Fibroblast of peridontal ligament (primary cell): ENCODE data around the gene DOK3.

Experiments
- DNase-seq: peaks from one replicate; pipeline ENCODE4 v3.0.0-alpha.2; 2010; ENCODE audit errors: extremely low read depth

The DOK3 gene

GRCh38 chr5:177483994-177484901 lies 25.4 kb downstream of the DOK3 start:
- no peak for DNase-seq

- DNase-seq: no peak
Observed at GRCh38 chr5:177483042-177483441, 26.6 kb downstream of the DOK3 start.

GRCh38 chr5:177482359-177482795 lies 27.2 kb downstream of the DOK3 start:
- no peak for DNase-seq

GRCh38 chr5:177479774-177480173 lies 29.9 kb downstream of the DOK3 start:
- DNase-seq: no peak

- DNase-seq: no peak
Observed at GRCh38 chr5:177478711-177479646, 30.6 kb downstream of the DOK3 start.

- DNase-seq: no peak
Observed at GRCh38 chr5:177477701-177478477, 31.7 kb downstream of the DOK3 start.

GRCh38 chr5:177476531-177477233 lies 32.9 kb downstream of the DOK3 start:
- peak; percentile 66 for DNase-seq

GRCh38 chr5:177475563-177476427 lies 33.8 kb downstream of the DOK3 start:
- no peak for DNase-seq

- no peak for DNase-seq
Observed at GRCh38 chr5:177474846-177475562, 34.6 kb downstream of the DOK3 start.

GRCh38 chr5:177474002-177474476 lies 35.6 kb downstream of the DOK3 start:
- no peak for DNase-seq

GRCh38 chr5:177473443-177474001 lies 36.1 kb downstream of the DOK3 start, which contains the start of gene DBN1:
DBN1 (minus strand) TSS chr5:177473634; CDS start chr5:177473521, 113 bp downstream.
- no peak for DNase-seq

GRCh38 chr5:177472460-177473442 lies 36.9 kb downstream of the DOK3 start:
- DNase-seq: no peak

GRCh38 chr5:177471610-177472356 lies 37.8 kb downstream of the DOK3 start:
- no peak for DNase-seq

- DNase-seq: no peak
Observed at GRCh38 chr5:177470759-177471536, 38.7 kb downstream of the DOK3 start.

- DNase-seq: no peak
Observed at GRCh38 chr5:177469750-177470525, 39.7 kb downstream of the DOK3 start.
